ENCODE data around the gene CTNND2.

The CTNND2 gene

GRCh38 chr5:11507156-11507910, 396.9 kb downstream of the CTNND2 start:
- DNase-seq, result no peak
- TF ChIP-seq, protein P1, sequence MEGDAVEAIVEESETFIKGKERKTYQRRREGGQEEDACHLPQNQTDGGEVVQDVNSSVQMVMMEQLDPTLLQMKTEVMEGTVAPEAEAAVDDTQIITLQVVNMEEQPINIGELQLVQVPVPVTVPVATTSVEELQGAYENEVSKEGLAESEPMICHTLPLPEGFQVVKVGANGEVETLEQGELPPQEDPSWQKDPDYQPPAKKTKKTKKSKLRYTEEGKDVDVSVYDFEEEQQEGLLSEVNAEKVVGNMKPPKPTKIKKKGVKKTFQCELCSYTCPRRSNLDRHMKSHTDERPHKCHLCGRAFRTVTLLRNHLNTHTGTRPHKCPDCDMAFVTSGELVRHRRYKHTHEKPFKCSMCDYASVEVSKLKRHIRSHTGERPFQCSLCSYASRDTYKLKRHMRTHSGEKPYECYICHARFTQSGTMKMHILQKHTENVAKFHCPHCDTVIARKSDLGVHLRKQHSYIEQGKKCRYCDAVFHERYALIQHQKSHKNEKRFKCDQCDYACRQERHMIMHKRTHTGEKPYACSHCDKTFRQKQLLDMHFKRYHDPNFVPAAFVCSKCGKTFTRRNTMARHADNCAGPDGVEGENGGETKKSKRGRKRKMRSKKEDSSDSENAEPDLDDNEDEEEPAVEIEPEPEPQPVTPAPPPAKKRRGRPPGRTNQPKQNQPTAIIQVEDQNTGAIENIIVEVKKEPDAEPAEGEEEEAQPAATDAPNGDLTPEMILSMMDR (IDR thresholded peaks at IDR 0.05; ENCODE audit: borderline replicate concordance, extremely low read depth, low read length, poor library complexity, severe bottlenecking), result no peak
- TF ChIP-seq EZH2 (IDR thresholded peaks at IDR 0.05; ENCODE audit: borderline replicate concordance, low read depth, low read length, severe bottlenecking), result no peak
- H3K27ac ChIP-seq (ENCODE audit: low read length), result no peak overlapping the region

GRCh38 chr5:11504886-11505193, 399.4 kb downstream of the CTNND2 start:
- Histone ChIP-seq H3K4me2 (ENCODE audit: insufficient read depth, low read length) (no peak overlapping the region), H3K9ac (ENCODE audit: low read depth, low read length) (no peak overlapping the region), H2AFZ (ENCODE audit: low read depth, low read length) (no peak overlapping the region), H3K36me3 (ENCODE audit: insufficient read depth, low read length) (no peaks in the 10 kb centered on the region), H3K9me3 (ENCODE audit: insufficient read depth, low read length, severe bottlenecking) (no peaks in the 10 kb centered on the region), H3K4me1 (ENCODE audit: insufficient read depth, low read length) (no peaks in the 10 kb centered on the region), H3K27ac (ENCODE audit: low read length) (no peak overlapping the region), H3K79me2 (ENCODE audit: insufficient read depth, low read length) (no peaks in the 10 kb centered on the region), H3K27me3 (ENCODE audit: insufficient read depth, low read length, poor library complexity) (no peaks in the 10 kb centered on the region), H4K20me1 (ENCODE audit: insufficient read depth, low read length) (no peaks in the 10 kb centered on the region), H3K4me3 (ENCODE audit: low read depth in 1 of 2, low read length in 2 of 2) (no peak overlapping the region)
- TF ChIP-seq, protein P1 (IDR thresholded peaks at IDR 0.05; ENCODE audit: borderline replicate concordance, extremely low read depth, low read length, poor library complexity, severe bottlenecking), result no peak
- no peak for TF ChIP-seq EZH2 (IDR thresholded peaks at IDR 0.05; ENCODE audit: borderline replicate concordance, low read depth, low read length, severe bottlenecking)
- no peak for DNase-seq
- ATAC-seq (ENCODE audit: insufficient read depth, low read depth), result no peak

More at GRCh38 chr5:11507156-11507910, 396.9 kb downstream of the CTNND2 start:
- Histone ChIP-seq H4K20me1 (ENCODE audit: insufficient read depth, low read length) (no peaks in the 10 kb centered on the region), H3K36me3 (ENCODE audit: insufficient read depth, low read length) (no peaks in the 10 kb centered on the region), H3K4me3 (ENCODE audit: low read depth in 1 of 2, low read length in 2 of 2) (no peak overlapping the region), H3K4me1 (ENCODE audit: insufficient read depth, low read length) (no peaks in the 10 kb centered on the region), H2AFZ (ENCODE audit: low read depth, low read length) (no peak overlapping the region), H3K9ac (ENCODE audit: low read depth, low read length) (no peak overlapping the region), H3K79me2 (ENCODE audit: insufficient read depth, low read length) (no peaks in the 10 kb centered on the region), H3K9me3 (ENCODE audit: insufficient read depth, low read length, severe bottlenecking) (no peaks in the 10 kb centered on the region), H3K27me3 (ENCODE audit: insufficient read depth, low read length, poor library complexity) (no peaks in the 10 kb centered on the region), H3K4me2 (ENCODE audit: insufficient read depth, low read length) (no peak overlapping the region)
- no peak for ATAC-seq (ENCODE audit: insufficient read depth, low read depth)

GRCh38 chr5:11504065-11504885, 400.0 kb downstream of the CTNND2 start:
- Histone ChIP-seq H3K27me3 (ENCODE audit: insufficient read depth, low read length, poor library complexity) (no peaks in the 10 kb centered on the region), H3K4me1 (ENCODE audit: insufficient read depth, low read length) (no peaks in the 10 kb centered on the region), H3K4me2 (ENCODE audit: insufficient read depth, low read length) (no peak overlapping the region), H3K9ac (ENCODE audit: low read depth, low read length) (no peak overlapping the region), H3K79me2 (ENCODE audit: insufficient read depth, low read length) (no peaks in the 10 kb centered on the region), H3K27ac (ENCODE audit: low read length) (no peak overlapping the region), H3K4me3 (ENCODE audit: low read depth in 1 of 2, low read length in 2 of 2) (no peak overlapping the region), H3K36me3 (ENCODE audit: insufficient read depth, low read length) (no peaks in the 10 kb centered on the region), H2AFZ (ENCODE audit: low read depth, low read length) (no peak overlapping the region), H3K9me3 (ENCODE audit: insufficient read depth, low read length, severe bottlenecking) (no peaks in the 10 kb centered on the region), H4K20me1 (ENCODE audit: insufficient read depth, low read length) (no peaks in the 10 kb centered on the region)
- TF ChIP-seq, protein P1 (IDR thresholded peaks at IDR 0.05; ENCODE audit: borderline replicate concordance, extremely low read depth, low read length, poor library complexity, severe bottlenecking), result no peak
- TF ChIP-seq EZH2 (IDR thresholded peaks at IDR 0.05; ENCODE audit: borderline replicate concordance, low read depth, low read length, severe bottlenecking), result no peak
- no peak for DNase-seq
- no peak for ATAC-seq (ENCODE audit: insufficient read depth, low read depth)

Data from DND-41 (cell line).